GM18858 (cell line): ENCODE results near the gene RC3H2.

Experiments used
- ATAC-seq: cut with Tn5 transposase; IDR thresholded peaks from one replicate; pipeline ENCODE4 v1.9.1; 2021; ENCODE audit not compliant: unreplicated experiment

Gene RC3H2

DNA sequence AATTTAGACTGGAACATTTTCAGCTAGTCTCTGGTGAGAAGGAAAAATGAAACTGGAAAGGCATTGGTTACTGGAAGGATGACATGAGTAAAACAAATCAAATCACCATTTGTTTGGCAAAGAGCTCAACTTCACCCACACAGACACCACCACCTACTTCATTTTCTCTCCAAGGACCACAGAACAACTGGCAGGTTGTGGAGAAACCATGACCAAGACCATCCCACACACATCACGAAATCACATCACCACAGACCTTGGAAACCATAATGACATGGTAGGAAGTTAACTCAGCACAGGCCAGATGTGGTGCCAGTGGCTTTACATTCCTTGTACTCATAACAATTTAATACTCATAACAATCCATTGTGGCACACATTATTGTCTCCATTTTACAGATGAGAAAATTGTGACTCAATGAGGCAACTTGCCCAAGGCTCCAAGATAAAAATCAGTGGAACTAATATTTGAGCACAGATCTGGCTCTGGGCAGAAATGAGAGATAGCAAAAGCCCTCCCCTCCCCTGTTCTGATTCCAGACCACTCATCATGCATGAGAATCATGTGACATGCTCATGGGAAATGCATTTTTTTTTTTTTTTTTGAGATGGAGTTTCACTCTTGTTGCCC lies 97.8 kb downstream of the RC3H2 start:
- no peak for ATAC-seq

DNA sequence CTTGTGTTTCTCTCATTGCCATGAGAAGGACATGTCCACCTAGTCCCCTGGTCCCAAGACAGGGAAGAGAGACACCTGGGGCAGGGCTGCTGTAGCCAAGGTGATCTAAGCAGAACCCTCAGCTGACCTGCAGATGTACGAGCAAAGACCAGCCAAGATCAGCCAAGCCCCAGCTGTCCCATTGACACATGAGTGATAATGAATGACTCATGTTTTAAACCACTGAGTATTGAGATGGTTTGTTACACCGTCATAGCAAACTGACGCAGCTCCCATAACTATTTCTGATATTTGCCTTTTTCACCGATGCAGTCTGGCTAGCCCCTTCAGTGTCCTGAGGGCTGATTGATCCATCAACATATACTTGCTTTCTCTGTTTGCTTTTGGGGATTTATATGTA lies 98.5 kb downstream of the RC3H2 start:
- no peak for ATAC-seq

DNA sequence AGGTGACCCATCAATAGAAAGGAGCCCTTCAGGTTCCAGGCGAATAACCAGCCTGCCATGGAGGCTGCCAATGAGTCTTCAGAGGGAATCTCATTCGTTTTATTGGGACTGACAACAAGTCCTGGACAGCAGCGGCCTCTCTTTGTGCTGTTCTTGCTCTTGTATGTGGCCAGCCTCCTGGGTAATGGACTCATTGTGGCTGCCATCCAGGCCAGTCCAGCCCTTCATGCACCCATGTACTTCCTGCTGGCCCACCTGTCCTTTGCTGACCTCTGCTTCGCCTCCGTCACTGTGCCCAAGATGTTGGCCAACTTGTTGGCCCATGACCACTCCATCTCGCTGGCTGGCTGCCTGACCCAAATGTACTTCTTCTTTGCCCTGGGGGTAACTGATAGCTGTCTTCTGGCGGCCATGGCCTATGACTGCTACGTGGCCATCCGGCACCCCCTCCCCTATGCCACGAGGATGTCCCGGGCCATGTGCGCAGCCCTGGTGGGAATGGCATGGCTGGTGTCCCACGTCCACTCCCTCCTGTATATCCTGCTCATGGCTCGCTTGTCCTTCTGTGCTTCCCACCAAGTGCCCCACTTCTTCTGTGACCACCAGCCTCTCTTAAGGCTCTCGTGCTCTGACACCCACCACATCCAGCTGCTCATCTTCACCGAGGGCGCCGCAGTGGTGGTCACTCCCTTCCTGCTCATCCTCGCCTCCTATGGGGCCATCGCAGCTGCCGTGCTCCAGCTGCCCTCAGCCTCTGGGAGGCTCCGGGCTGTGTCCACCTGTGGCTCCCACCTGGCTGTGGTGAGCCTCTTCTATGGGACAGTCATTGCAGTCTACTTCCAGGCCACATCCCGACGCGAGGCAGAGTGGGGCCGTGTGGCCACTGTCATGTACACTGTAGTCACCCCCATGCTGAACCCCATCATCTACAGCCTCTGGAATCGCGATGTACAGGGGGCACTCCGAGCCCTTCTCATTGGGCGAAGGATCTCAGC lies 104.8 kb downstream of the RC3H2 start, which contains the start of gene OR1K1:
TSS of gene OR1K1 (plus strand) at position 58 of the 995 bp plus-strand sequence. CDS start at position 58, 0 bp downstream.
- ATAC-seq = no peak

DNA sequence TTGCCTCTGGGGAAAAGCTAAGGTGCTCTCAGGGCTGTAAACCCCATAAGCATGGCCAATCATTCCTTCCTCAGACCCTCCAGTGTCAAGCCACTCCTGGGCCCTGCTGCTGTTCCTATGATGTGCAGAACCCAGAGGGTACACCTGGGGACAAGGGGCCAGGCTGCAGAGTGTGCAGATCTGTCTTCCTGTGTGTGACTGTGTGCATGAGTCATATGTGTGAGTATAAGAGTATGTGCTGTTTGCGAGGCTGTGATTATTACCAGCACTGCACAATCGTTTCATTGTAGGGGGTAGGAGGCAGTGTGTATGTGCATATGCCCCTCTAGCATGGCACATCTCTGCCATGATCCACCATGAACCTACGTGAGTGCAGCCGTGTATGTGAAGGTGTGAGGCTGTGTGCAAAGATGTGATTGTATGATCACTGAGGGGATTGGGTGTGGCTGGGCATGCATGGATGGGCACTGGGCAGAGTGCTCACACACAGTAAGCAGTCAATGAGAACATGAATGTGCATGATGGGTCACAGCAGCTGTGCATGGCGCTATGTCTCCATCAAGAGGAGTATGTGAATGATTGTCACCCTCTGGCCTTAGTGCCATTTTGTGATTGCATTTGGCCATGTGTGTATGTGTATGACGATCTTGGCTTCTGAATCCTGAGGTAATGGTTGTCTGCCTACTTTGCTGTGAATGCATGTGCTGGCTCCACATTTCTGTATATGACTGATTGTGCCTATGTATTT lies 107.7 kb downstream of the RC3H2 start:
- ATAC-seq = no peak
